Smooth muscle cell (in vitro differentiated cells): ENCODE measurements around the gene AGBL5. TPM values are rescaled to one million over a fixed set of nuclear protein-coding genes. Genes with fewer than 3 reads are reported as not detected.
"Not testable (repeated sequence)": the region's sequence is repeated elsewhere in the genome, so short reads cannot be mapped to it uniquely, and the experiment has no call there.

Experiments used
- DNase-seq: peaks from one replicate; lab custom pipeline; 2025; ENCODE audit not compliant: unreplicated experiment; lab: John Stamatoyannopoulos, UW
- H2AFZ ChIP-seq: fragments of 200-600 bp; sonication (generic); 2 replicates; pipeline ENCODE4 v1.6.0; 2016; ENCODE audit warnings: antibody characterized with exemption, low read depth, mild to moderate bottlenecking
- H3F3A ChIP-seq: fragments of 200-600 bp; sonication (generic); 2 replicates; pipeline ENCODE4 v1.6.0; 2017; ENCODE audit warnings: antibody characterized with exemption, low read depth
- H3K27ac ChIP-seq: fragments of 200-600 bp; sonication (generic); 2 replicates; pipeline ENCODE4 v1.5.1; 2016; ENCODE audit warnings: low read depth, mild to moderate bottlenecking
- H3K27me3 ChIP-seq: fragments of 200-600 bp; sonication (generic); 2 replicates; pipeline ENCODE4 v1.6.1; 2016; ENCODE audit warnings: low read depth, mild to moderate bottlenecking
- H3K36me3 ChIP-seq: fragments of 200-600 bp; sonication (generic); 2 replicates; pipeline ENCODE4 v1.5.1; 2016; ENCODE audit warnings: low read depth
- H3K4me1 ChIP-seq: fragments of 200-600 bp; sonication (generic); 2 replicates; pipeline ENCODE4 v1.5.1; 2016; ENCODE audit warnings: low read depth
- H3K4me2 ChIP-seq: fragments of 200-600 bp; sonication (generic); 2 replicates; pipeline ENCODE4 v1.6.0; 2016; ENCODE audit warnings: mild to moderate bottlenecking
- H3K4me3 ChIP-seq: fragments of 200-600 bp; sonication (generic); 2 replicates; pipeline ENCODE4 v1.5.1; 2016; ENCODE audit warnings: mild to moderate bottlenecking
- H3K79me2 ChIP-seq: fragments of 200-600 bp; sonication (generic); 2 replicates; pipeline ENCODE4 v1.6.0; 2016; ENCODE audit warnings: low read depth, mild to moderate bottlenecking
- H3K9ac ChIP-seq: fragments of 200-600 bp; sonication (generic); 2 replicates; pipeline ENCODE4 v1.6.0; 2016; ENCODE audit warnings: low read depth
- H3K9me3 ChIP-seq: fragments of 200-600 bp; sonication (generic); replicated peaks from 2 replicates; pipeline ENCODE4 v1.5.1; 2016; ENCODE audit warnings: low read depth
- H4K20me1 ChIP-seq: fragments of 200-600 bp; sonication (generic); 2 replicates; pipeline ENCODE4 v1.6.0; 2016; ENCODE audit warnings: low read depth
- CTCF ChIP-seq: fragments of 200-600 bp; sonication (generic); IDR thresholded peaks from 2 replicates; pipeline ENCODE4 v1.5.1; 2017; ENCODE audit warnings: borderline replicate concordance, mild to moderate bottlenecking, antibody characterized with exemption; ENCODE audit not compliant: insufficient read depth, poor library complexity, severe bottlenecking
- WGBS: methylation state at CpG from one replicate; pipeline ENCODE4 v1.1.7; 2016; ENCODE audit warnings: low lambda C conversion rate; 5-methylcytosine and 5-hydroxymethylcytosine counted together
- polyA plus RNA-seq: library from polyadenylated mRNA; unstranded; fragments of >200 nt; fragmentation: Nextera tagmentation; extraction: Ambion mirVana; gene quantifications from 2 replicates; pipeline ENCODE4 v1.2.1, GENCODE V29; 2016
- total RNA-seq: library from RNA; depleted of rRNA; stranded (reverse); fragments of >200 nt; gene quantifications from 2 replicates; pipeline ENCODE4 v1.2.3, GENCODE V29; 2014

Gene AGBL5
- total and polyA plus RNA-seq, 2 experiments from 2014 or later = 13.7 to 17.1 TPM

- H3K4me2 ChIP-seq = no peak overlapping the region
- no peak for TF ChIP-seq CTCF
- no peak overlapping the region for H3K9ac ChIP-seq
- H3K4me3 ChIP-seq = no peak overlapping the region
- peaks cover 43% of the 10 kb centered on the region for H3K27me3 ChIP-seq
- no peak for DNase-seq
- no peaks in the 10 kb centered on the region for H3K36me3 ChIP-seq
- H3K79me2 ChIP-seq = no peaks in the 10 kb centered on the region
- WGBS = 72% methylated on average over 2 of the region's 2 CpGs
- no peak overlapping the region for H2AFZ ChIP-seq
- no peaks in the 10 kb centered on the region for H3K9me3 ChIP-seq
- H3F3A ChIP-seq = no peaks in the 10 kb centered on the region
- H4K20me1 ChIP-seq = no peaks in the 10 kb centered on the region
- no peak overlapping the region for H3K27ac ChIP-seq
- peaks cover 5% of the 10 kb centered on the region for H3K4me1 ChIP-seq
Measured at GRCh38 chr2:27115519-27115918, 64.1 kb downstream of the AGBL5 start.

GRCh38 chr2:27117995-27118524, 66.6 kb downstream of the AGBL5 start:
- Histone ChIP-seq H4K20me1 (no peaks in the 10 kb centered on the region), H3K4me3 (peak overlapping the region; percentile 42), H2AFZ (no peak overlapping the region), H3K4me1 (peaks cover 5% of the 10 kb centered on the region), H3F3A (no peaks in the 10 kb centered on the region), H3K27me3 (peaks cover 68% of the 10 kb centered on the region), H3K27ac (no peak overlapping the region), H3K9me3 (no peaks in the 10 kb centered on the region), H3K9ac (no peak overlapping the region), H3K36me3 (no peaks in the 10 kb centered on the region), H3K4me2 (peak overlapping the region; percentile 85), H3K79me2 (no peaks in the 10 kb centered on the region)
- no peak for DNase-seq
- WGBS = 32% methylated on average over 13 of the region's 14 CpGs
- TF ChIP-seq CTCF = no peak

- Histone ChIP-seq H3K4me2 (peak within 1 kb of the TSS; percentile 85), H2AFZ (no peak within 1 kb of the TSS), H3K4me3 (peak within 1 kb of the TSS; percentile 42), H3F3A (no peaks in the 10 kb centered on the region), H3K27me3 (peaks cover 71% of the 10 kb centered on the region), H3K27ac (no peak within 1 kb of the TSS), H3K79me2 (no peaks in the 10 kb centered on the region), H3K4me1 (peaks cover 5% of the 10 kb centered on the region), H3K36me3 (no peaks in the 10 kb centered on the region), H3K9me3 (no peaks in the 10 kb centered on the region), H3K9ac (no peak within 1 kb of the TSS), H4K20me1 (no peaks in the 10 kb centered on the region)
- DNase-seq = no peak
- WGBS = 12% methylated on average over 70 of the region's 84 CpGs
- TF ChIP-seq CTCF = no peak
Measured at GRCh38 chr2:27118525-27119329, 67.3 kb downstream of the AGBL5 start, which contains the start of gene CGREF1. TSS of gene CGREF1 (minus strand) at chr2:27119128. CDS start at chr2:27104366, 14,762 bp downstream.

GRCh38 chr2:27119330-27119670, 67.8 kb downstream of the AGBL5 start:
- H3K27ac ChIP-seq, H3K4me1 ChIP-seq, H4K20me1 ChIP-seq, H3F3A ChIP-seq, H2AFZ ChIP-seq, H3K9ac ChIP-seq, DNase-seq, H3K79me2 ChIP-seq, H3K9me3 ChIP-seq, H3K36me3 ChIP-seq: not testable (repeated sequence)
- Histone ChIP-seq H3K4me3 (peak overlapping the region; percentile 42), H3K4me2 (peak overlapping the region; percentile 85), H3K27me3 (peaks cover 71% of the 10 kb centered on the region)
- 88% methylated on average over 8 of the region's 8 CpGs for WGBS

Other genes with a start within 250 kb of the AGBL5 start
- 0.40 TPM in 1 of 2 replicates, not detected in the other for gene DPYSL5, start 203.5 kb upstream of the AGBL5 start, total RNA-seq
- 0.37 TPM in 1 of 2 replicates, not detected in the other for gene DPYSL5, start 203.5 kb upstream of the AGBL5 start, polyA plus RNA-seq
- gene MAPRE3, start 81.0 kb upstream of the AGBL5 start, total RNA-seq = 9.5 and 12.5 TPM in 2 replicates
- 29.5 and 30.5 TPM in 2 replicates for gene MAPRE3, start 81.0 kb upstream of the AGBL5 start, polyA plus RNA-seq
- 67.7 and 79.6 TPM in 2 replicates for gene TMEM214, start 18.7 kb upstream of the AGBL5 start, total RNA-seq
- 94.9 and 99.7 TPM in 2 replicates for gene TMEM214, start 18.7 kb upstream of the AGBL5 start, polyA plus RNA-seq
- 529 and 848 TPM in 2 replicates for gene OST4, start 20.0 kb downstream of the AGBL5 start, total RNA-seq
- 1,164 and 1,292 TPM in 2 replicates for gene OST4, start 20.0 kb downstream of the AGBL5 start, polyA plus RNA-seq
- 111 and 131 TPM in 2 replicates for gene EMILIN1, start 26.9 kb downstream of the AGBL5 start, total RNA-seq
- gene EMILIN1, start 26.9 kb downstream of the AGBL5 start, polyA plus RNA-seq = 330 and 518 TPM in 2 replicates
- 0.27 and 0.94 TPM in 2 replicates for gene KHK, start 35.1 kb downstream of the AGBL5 start, total RNA-seq
- 1.6 and 2.1 TPM in 2 replicates for gene KHK, start 35.1 kb downstream of the AGBL5 start, polyA plus RNA-seq
- 0.27 TPM in 1 of 2 replicates, not detected in the other for gene CGREF1, start 67.5 kb downstream of the AGBL5 start, total RNA-seq
- 0.85 and 0.97 TPM in 2 replicates for gene CGREF1, start 67.5 kb downstream of the AGBL5 start, polyA plus RNA-seq
- not detected in 2 replicates for gene ABHD1, start 72.1 kb downstream of the AGBL5 start, total RNA-seq
- gene ABHD1, start 72.1 kb downstream of the AGBL5 start, polyA plus RNA-seq = 0.13 TPM in 1 of 2 replicates, not detected in the other
- 44.9 and 53.2 TPM in 2 replicates for gene PREB, start 83.0 kb downstream of the AGBL5 start, total RNA-seq
- gene PREB, start 83.0 kb downstream of the AGBL5 start, polyA plus RNA-seq = 62.6 and 78.5 TPM in 2 replicates
- gene PRR30, start 87.7 kb downstream of the AGBL5 start, total RNA-seq = not detected in 2 replicates
- not detected in 2 replicates for gene PRR30, start 87.7 kb downstream of the AGBL5 start, polyA plus RNA-seq
- not detected in 2 replicates for gene TCF23, start 97.3 kb downstream of the AGBL5 start, total RNA-seq
- not detected in 2 replicates for gene TCF23, start 97.3 kb downstream of the AGBL5 start, polyA plus RNA-seq
- 233 and 243 TPM in 2 replicates for gene ATRAID, start 160.4 kb downstream of the AGBL5 start, total RNA-seq
- 319 and 335 TPM in 2 replicates for gene ATRAID, start 160.4 kb downstream of the AGBL5 start, polyA plus RNA-seq
- gene SLC5A6, start 160.6 kb downstream of the AGBL5 start, total RNA-seq = 32.3 and 49.8 TPM in 2 replicates
- gene SLC5A6, start 160.6 kb downstream of the AGBL5 start, polyA plus RNA-seq = 25.7 and 35.8 TPM in 2 replicates
- gene CAD, start 165.7 kb downstream of the AGBL5 start, total RNA-seq = 20.3 and 20.4 TPM in 2 replicates
- gene CAD, start 165.7 kb downstream of the AGBL5 start, polyA plus RNA-seq = 32.4 and 34.3 TPM in 2 replicates
- not detected in 2 replicates for gene SLC30A3, start 211.4 kb downstream of the AGBL5 start, total RNA-seq
- gene SLC30A3, start 211.4 kb downstream of the AGBL5 start, polyA plus RNA-seq = 0.17 TPM in 1 of 2 replicates, not detected in the other
- gene DNAJC5G, start 223.8 kb downstream of the AGBL5 start, total RNA-seq = not detected in 2 replicates
- not detected in 2 replicates for gene DNAJC5G, start 223.8 kb downstream of the AGBL5 start, polyA plus RNA-seq
- 0.22 TPM in 1 of 2 replicates, not detected in the other for gene TRIM54, start 230.8 kb downstream of the AGBL5 start, total RNA-seq
- 0.80 TPM in 1 of 2 replicates, not detected in the other for gene TRIM54, start 230.8 kb downstream of the AGBL5 start, polyA plus RNA-seq